T-helper 2 cell (primary cell): ENCODE data around the gene ZGLP1.

Experiments
- DNase-seq, 5 experiments: peaks; one replicate each; pipeline versions ENCODE4 v3.0.0 to v3.0.0-alpha.2; 2012 to 2022

Gene ZGLP1

DNA sequence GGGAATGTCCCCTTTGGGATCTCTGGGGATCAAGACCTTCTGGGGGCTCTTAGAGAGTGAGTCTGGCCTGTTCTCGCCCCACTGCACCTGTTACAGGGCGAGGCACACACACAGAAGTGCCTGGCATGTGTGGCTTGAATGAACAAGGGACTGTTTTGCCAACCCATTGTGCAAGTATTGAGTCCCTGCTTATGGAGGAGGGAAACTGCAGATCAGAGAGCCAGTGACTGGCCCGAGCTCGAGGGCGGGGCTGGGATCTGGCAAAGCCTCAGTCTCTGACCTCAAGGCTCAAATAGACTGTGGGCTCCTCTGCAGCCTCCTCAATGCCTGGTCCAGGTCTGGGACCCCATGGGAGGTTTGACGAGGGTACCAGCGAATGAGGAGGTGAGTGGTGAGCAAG is 18.2 kb upstream of the ZGLP1 start:
- no peak for DNase-seq

GRCh38 chr19:10325732-10326131 is 16.1 kb upstream of the ZGLP1 start:
- DNase-seq: no peak

DNA sequence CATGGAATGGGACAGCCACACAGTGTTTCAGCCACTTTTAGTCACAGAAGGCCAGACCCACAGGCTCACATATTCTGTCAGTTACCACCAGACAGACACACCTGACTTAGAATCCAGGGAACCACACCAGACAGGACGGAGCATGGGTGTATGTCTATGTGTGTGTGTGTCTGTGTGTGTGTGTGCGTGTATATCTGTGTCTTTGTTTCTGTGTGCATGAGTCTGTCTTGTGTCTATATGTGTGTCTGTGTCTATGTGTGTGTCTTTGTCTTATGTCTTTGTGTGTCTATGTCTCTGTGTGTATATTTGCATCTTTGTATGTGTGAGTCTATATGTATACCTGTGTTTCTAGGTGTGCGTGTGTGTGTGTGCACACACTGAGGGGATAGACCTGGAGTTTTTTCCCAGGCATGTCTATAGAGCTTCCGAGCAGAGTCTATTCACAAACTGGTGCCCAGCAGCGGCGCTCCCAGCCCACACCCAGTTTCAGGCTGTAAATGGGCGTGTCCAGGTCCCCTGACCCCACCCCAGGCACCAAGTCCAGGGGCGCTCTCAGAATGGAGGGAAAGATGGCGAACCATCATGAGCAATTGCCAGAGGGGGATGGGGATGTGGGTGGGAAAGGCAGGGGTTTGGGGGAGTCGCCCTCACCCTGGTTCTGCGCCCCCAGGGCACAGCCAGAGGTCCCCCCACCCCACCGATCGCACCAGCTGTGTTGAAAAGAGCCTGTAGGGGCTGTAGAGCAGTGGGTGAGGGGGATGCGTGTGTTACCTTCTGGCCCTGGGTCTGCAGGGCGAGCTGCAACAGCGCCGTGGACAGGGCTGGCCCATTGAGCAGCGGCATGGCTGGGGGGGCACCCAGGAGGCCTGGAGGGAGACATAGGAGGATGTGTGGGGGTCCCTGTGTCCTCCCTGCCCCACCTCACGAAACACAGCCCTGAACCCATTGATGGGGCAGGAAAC is 12.5 kb upstream of the ZGLP1 start:
- DNase-seq: no peak

DNA sequence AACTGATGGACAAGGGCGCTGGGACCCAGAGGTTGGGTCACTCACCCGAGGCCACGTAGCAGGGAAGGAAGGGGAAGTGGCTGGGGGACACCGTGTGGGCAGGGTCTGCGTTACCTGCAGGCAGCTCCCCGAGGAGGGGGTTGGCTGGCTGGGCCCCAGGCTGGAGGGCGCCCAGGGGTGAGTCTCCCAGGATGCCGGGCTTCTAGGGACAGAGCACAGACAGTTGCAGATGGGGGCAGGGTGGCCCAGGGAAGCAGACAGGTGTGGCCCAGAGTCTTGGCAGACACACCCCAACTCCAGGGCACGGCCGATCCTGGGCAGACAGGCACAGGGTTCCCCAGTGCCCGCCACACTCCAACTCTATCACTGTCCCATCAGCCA is 11.8 kb upstream of the ZGLP1 start:
- no peak for DNase-seq

- no peak for DNase-seq
These were observed 11.2 kb upstream of the ZGLP1 start for GRCh38 chr19:10320602-10321416.

GRCh38 chr19:10318807-10319682 is 9.4 kb upstream of the ZGLP1 start:
- DNase-seq: no peak

- no peak for DNase-seq
These were observed 8.3 kb upstream of the ZGLP1 start for GRCh38 chr19:10317857-10318462.

DNA sequence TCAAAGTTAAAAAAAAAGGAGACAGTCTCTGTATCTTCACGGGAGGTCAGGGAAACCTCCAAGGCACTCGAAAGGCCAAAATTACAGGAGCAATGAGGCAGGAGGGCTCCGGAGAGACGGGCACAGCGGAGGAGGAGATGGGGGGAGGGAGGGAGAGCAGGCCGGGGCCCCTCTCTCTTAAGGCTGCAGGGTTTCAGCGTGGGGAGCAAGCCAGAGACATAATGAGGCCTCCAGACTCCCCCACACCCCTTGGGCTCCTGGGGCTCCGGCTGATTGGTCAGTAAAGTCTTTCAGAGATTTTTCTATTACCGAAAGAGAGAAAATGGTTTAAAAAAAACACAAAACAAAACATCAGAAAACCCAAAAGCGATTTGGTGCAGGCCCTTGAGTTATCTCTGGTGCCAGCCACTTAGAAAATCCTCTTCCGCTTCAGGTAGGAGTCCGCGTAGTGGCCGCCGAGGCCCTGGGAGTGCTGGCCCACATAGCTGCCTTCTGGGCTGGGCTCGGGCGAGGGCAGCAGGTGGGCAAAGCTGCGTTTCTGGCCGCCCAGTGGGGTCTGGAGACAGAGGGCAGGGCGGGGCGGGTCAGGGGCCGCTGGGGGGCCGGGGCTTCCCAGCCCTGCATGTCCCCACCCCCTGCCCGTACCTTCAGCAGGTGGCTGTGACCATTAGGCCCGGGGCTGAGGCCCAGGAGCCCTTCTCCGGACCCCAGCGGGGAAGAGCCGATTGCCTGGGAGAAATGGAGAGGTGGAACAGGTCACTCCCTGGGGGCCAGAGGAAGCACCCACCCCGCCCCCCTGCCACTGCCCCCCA is 7.6 kb upstream of the ZGLP1 start:
- no peak for DNase-seq

- DNase-seq: no peak
These were observed 6.8 kb upstream of the ZGLP1 start for GRCh38 chr19:10316229-10317044.

DNA sequence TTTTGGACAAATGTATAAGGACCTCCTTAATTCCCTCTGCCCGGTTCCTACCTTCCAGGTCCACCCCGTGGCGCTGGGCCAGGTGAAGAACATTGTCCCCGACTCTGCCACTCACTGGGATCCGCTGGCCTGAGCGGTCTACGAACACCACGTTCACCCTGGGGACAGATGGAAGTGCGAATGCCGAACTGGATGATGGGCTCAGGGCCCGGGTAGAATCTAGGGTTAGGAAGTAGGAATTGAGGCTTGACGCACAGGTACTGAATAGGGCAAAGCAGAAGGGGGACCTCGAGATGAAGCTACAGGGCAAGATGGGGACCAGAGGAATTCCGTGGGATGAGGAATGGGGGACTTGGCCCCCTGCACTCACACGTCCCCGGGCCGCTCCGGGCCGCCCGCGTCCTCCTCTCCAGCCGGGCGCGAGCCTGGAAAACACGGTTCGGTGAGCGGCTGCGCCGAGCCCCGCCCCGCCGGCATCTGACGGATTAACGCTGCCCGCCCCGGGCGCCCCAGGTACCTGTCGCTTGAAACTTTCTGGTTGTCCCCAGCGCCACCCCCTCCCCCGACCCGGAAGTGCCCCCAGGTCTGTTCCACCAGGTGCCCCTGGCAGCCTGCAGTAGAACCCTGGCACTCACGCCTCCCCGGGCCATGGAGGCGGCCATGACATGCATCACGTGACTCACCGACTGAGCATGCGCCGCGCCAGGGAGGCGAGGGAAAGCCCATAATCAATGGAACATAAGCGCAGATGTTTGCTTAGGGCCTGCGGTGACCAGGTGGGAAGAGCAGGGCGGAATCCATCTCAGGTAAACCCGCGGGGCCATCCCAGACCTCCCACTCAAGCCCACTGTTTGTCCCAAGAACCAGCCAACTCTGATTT is 6.0 kb upstream of the ZGLP1 start, which contains the start of gene FDX2:
Gene FDX2, minus strand, starts transcription at position 681 of the 880 bp plus-strand sequence. Its CDS starts 19 bp downstream, at position 662.
- peak; percentile 78 to 90 (median 89) for DNase-seq

DNA sequence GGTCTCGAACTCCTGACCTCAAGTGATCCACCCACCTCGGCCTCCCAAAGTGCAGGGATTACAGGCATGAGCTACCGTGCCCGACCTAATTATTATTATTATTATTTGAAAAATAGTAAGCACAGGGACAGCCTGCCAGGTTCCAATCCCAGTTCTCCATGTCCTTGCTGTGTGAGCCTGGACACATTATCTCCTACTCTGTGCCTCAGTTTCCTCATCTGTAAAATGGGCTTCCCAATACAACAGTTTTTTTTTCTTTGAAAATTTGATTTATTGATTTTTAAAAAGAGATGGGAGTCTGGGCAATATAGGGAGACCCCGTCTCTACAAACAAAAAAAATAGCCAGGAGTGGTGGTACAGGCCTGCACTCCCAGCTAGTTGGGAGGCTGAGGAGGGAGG is 3.3 kb downstream of the ZGLP1 start:
- no peak for DNase-seq

- no peak for DNase-seq
These were observed 4.3 kb downstream of the ZGLP1 start for GRCh38 chr19:10305139-10305806.

DNA sequence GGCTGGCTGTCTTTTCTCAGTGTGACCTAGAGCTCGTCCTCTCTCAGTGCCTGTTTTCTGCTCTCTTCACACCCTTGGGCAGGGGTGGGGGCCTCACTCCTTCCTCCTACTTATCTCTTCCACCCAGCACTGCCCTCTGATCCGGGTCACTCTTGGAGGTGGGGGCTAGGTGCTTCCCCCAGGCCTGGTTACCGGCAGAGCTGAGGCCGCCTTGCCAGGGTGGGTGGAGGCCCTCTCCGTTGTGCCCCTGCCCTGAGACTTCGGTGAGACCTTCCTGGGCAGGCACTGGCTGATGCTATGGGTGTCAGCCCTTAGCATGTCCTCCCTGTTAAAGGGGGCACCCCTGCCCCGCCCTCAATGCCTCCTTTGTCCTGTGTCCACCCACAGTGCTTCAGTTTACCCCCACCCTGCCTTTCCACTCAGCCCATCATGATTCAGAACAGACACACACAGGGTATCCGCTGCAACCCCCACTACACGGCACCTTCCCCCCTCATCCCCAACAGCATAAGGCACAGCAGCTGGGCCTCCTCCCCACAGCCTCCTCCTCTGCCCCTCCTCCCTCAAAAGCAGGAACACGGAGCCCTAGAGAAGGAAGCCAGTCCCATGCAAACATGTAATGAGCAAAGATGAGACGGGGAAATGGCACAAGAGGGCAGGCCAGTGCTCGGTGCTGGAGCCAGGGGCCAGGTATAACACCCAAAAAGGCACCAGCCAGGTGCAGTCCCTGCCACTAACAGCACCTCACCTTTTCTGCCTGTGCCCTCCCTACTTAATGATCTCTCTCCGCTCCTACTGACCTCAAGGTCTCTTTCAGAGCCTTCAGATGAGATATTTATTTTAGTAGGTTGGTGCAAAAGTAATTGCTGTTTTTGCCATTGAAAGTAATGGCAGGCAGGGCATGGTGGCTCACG is 9.8 kb downstream of the ZGLP1 start:
- DNase-seq: no peak

GRCh38 chr19:10295847-10296591 is 13.6 kb downstream of the ZGLP1 start:
- no peak for DNase-seq

- peak; percentile 38 to 83 (median 63) for DNase-seq
These were observed 14.2 kb downstream of the ZGLP1 start for GRCh38 chr19:10295305-10295846.

GRCh38 chr19:10294368-10294697 is 15.3 kb downstream of the ZGLP1 start:
- DNase-seq: no peak
